Measurements from ENCODE around the gene SAMSN1.

GRCh38 chr21:14589855-14590563 lies 43.9 kb upstream of the SAMSN1 start:
- TF ChIP-seq CTCF (IDR thresholded peaks at IDR 0.05) (no peak), POLR2A (IDR thresholded peaks at IDR 0.05) (no peak)

All from uterus (tissue), 2 donors.